ENCODE results near the gene YJU2. TPM values are rescaled to one million over a fixed set of nuclear protein-coding genes. Genes with fewer than 3 reads are reported as not detected.
A peak's percentile ranks its signal among the peaks of the same experiment; 100 is the strongest.
"Not testable (repeated sequence)": the region's sequence is repeated elsewhere in the genome, so short reads cannot be mapped to it uniquely, and the experiment has no call there.

Gene YJU2
- total RNA-seq, 2 experiments from 2014 or later: 27.9 to 29.0 TPM

GRCh38 chr19:4215807-4216206 lies 31.1 kb upstream of the YJU2 start:
- no peak for DNase-seq
- Mint-ChIP-seq H3K36me3 (no peaks in the 10 kb centered on the region), H3K4me1 (no peaks in the 10 kb centered on the region), H3K4me3 (no peak overlapping the region), H3K27ac (no peak overlapping the region), H3K27me3 (no peaks in the 10 kb centered on the region), H3K9me3 (peaks cover 5% of the 10 kb centered on the region)
- ATAC-seq (ENCODE audit: low read depth): no peak
- POLR2A ChIA-PET: no interaction called here

GRCh38 chr19:4216846-4217245 lies 30.0 kb upstream of the YJU2 start:
- no peak overlapping the region for H3K4me3 Mint-ChIP-seq
- H3K27ac Mint-ChIP-seq: peak overlapping the region; percentile 12
- DNase-seq (no peak), ATAC-seq (ENCODE audit: low read depth) (no peak)
- no peaks in the 10 kb centered on the region for H3K36me3 Mint-ChIP-seq
- H3K9me3 Mint-ChIP-seq: peaks cover 5% of the 10 kb centered on the region
- POLR2A ChIA-PET: no interaction called here
- no peaks in the 10 kb centered on the region for H3K4me1 Mint-ChIP-seq
- H3K27me3 Mint-ChIP-seq: no peaks in the 10 kb centered on the region

GRCh38 chr19:4217429-4218264 lies 29.2 kb upstream of the YJU2 start:
- no peak for ATAC-seq (ENCODE audit: low read depth)
- peaks cover 5% of the 10 kb centered on the region for H3K9me3 Mint-ChIP-seq

GRCh38 chr19:4218523-4218922 lies 28.4 kb upstream of the YJU2 start:
- DNase-seq; H3K9me3 Mint-ChIP-seq; H3K4me1 Mint-ChIP-seq; POLR2A ChIA-PET; H3K36me3 Mint-ChIP-seq; H3K4me3 Mint-ChIP-seq; H3K27me3 Mint-ChIP-seq; H3K27ac Mint-ChIP-seq; ATAC-seq (ENCODE audit: low read depth): not testable (repeated sequence)

More at GRCh38 chr19:4217429-4218264, 29.2 kb upstream of the YJU2 start:
- Mint-ChIP-seq H3K27me3 (no peaks in the 10 kb centered on the region), H3K4me1 (no peaks in the 10 kb centered on the region), H3K4me3 (no peak overlapping the region), H3K27ac (no peak overlapping the region), H3K36me3 (no peaks in the 10 kb centered on the region)
- DNase-seq: no peak
- POLR2A ChIA-PET: no interaction called here

- no peaks in the 10 kb centered on the region for H3K27me3 Mint-ChIP-seq
- no peaks in the 10 kb centered on the region for H3K4me1 Mint-ChIP-seq
- DNase-seq: no peak
- H3K36me3 Mint-ChIP-seq: no peaks in the 10 kb centered on the region
- H3K27ac Mint-ChIP-seq: no peak overlapping the region
- no peak overlapping the region for H3K4me3 Mint-ChIP-seq
- POLR2A ChIA-PET: no interaction called here
- no peak for ATAC-seq (ENCODE audit: low read depth)
- H3K9me3 Mint-ChIP-seq: peaks cover 5% of the 10 kb centered on the region
Observed at GRCh38 chr19:4220188-4220587, 26.7 kb upstream of the YJU2 start.

GRCh38 chr19:4224470-4224869 lies 22.4 kb upstream of the YJU2 start:
- POLR2A ChIA-PET: no interaction called here
- Mint-ChIP-seq H3K4me3 (no peak overlapping the region), H3K4me1 (no peaks in the 10 kb centered on the region), H3K27ac (no peak overlapping the region), H3K9me3 (no peaks in the 10 kb centered on the region), H3K27me3 (no peaks in the 10 kb centered on the region), H3K36me3 (no peaks in the 10 kb centered on the region)
- ATAC-seq (ENCODE audit: low read depth) (no peak), DNase-seq (no peak)

GRCh38 chr19:4225885-4226284 lies 21.0 kb upstream of the YJU2 start:
- Mint-ChIP-seq H3K36me3 (no peaks in the 10 kb centered on the region), H3K4me1 (no peaks in the 10 kb centered on the region), H3K27me3 (no peaks in the 10 kb centered on the region), H3K4me3 (no peak overlapping the region), H3K9me3 (no peaks in the 10 kb centered on the region), H3K27ac (no peak overlapping the region)
- DNase-seq (no peak), ATAC-seq (ENCODE audit: low read depth) (no peak)
- POLR2A ChIA-PET: interaction anchor here (0.7 kb wide), 1 partner anchor 85 kb away, joined by 3 read pairs; no protein-coding TSS in a partner anchor

- ATAC-seq (ENCODE audit: low read depth) (no peak), DNase-seq (no peak)
- Mint-ChIP-seq H3K27ac (no peak overlapping the region), H3K4me1 (no peaks in the 10 kb centered on the region), H3K27me3 (no peaks in the 10 kb centered on the region), H3K4me3 (no peak overlapping the region), H3K9me3 (no peaks in the 10 kb centered on the region), H3K36me3 (no peaks in the 10 kb centered on the region)
- POLR2A ChIA-PET: no interaction called here
Observed at GRCh38 chr19:4227771-4228170, 19.1 kb upstream of the YJU2 start.

GRCh38 chr19:4228765-4229178 lies 18.1 kb upstream of the YJU2 start:
- POLR2A ChIA-PET: no interaction called here
- Mint-ChIP-seq H3K36me3 (no peaks in the 10 kb centered on the region), H3K4me3 (no peak overlapping the region), H3K27ac (no peak overlapping the region), H3K9me3 (no peaks in the 10 kb centered on the region), H3K4me1 (peaks cover 4% of the 10 kb centered on the region), H3K27me3 (no peaks in the 10 kb centered on the region)
- ATAC-seq (ENCODE audit: low read depth) (no peak), DNase-seq (no peak)

GRCh38 chr19:4229179-4229931 lies 17.5 kb upstream of the YJU2 start, which contains the start of gene EBI3:
Gene EBI3, plus strand, starts transcription at chr19:4229523. Its CDS starts 28 bp downstream, at chr19:4229551.
- no peak within 1 kb of the TSS for H3K4me3 Mint-ChIP-seq
- peak within 1 kb of the TSS; percentile 33 for H3K27ac Mint-ChIP-seq
- peak; percentile 43 for DNase-seq
- peak; percentile 47 for ATAC-seq (ENCODE audit: low read depth)
- no peaks in the 10 kb centered on the region for H3K36me3 Mint-ChIP-seq
- H3K27me3 Mint-ChIP-seq: no peaks in the 10 kb centered on the region
- H3K4me1 Mint-ChIP-seq: peaks cover 4% of the 10 kb centered on the region
- H3K9me3 Mint-ChIP-seq: no peaks in the 10 kb centered on the region
- POLR2A ChIA-PET: no interaction called here

GRCh38 chr19:4230237-4230636 lies 16.6 kb upstream of the YJU2 start:
- H3K36me3 Mint-ChIP-seq; H3K4me1 Mint-ChIP-seq; H3K27me3 Mint-ChIP-seq; H3K9me3 Mint-ChIP-seq; DNase-seq; POLR2A ChIA-PET; H3K27ac Mint-ChIP-seq; ATAC-seq (ENCODE audit: low read depth); H3K4me3 Mint-ChIP-seq: not testable (repeated sequence)

- not testable (repeated sequence) for H3K27ac Mint-ChIP-seq; ATAC-seq (ENCODE audit: low read depth); H3K9me3 Mint-ChIP-seq; DNase-seq; H3K4me1 Mint-ChIP-seq; H3K27me3 Mint-ChIP-seq; H3K36me3 Mint-ChIP-seq; H3K4me3 Mint-ChIP-seq
- POLR2A ChIA-PET: interaction anchor here (0.7 kb wide), 1 partner anchor 111 kb away, joined by 6 read pairs; no protein-coding TSS in a partner anchor
Observed at GRCh38 chr19:4231521-4231920, 15.4 kb upstream of the YJU2 start.

- not testable (repeated sequence) for H3K27me3 Mint-ChIP-seq; ATAC-seq (ENCODE audit: low read depth); H3K4me3 Mint-ChIP-seq; H3K36me3 Mint-ChIP-seq; H3K27ac Mint-ChIP-seq; H3K9me3 Mint-ChIP-seq; DNase-seq; H3K4me1 Mint-ChIP-seq
- POLR2A ChIA-PET: interaction anchor here (0.6 to 0.7 kb wide), 3 partner anchors 34 to 485 kb away, joined by 3 to 6 read pairs (median 4); no protein-coding TSS in a partner anchor
Observed at GRCh38 chr19:4232139-4232538, 14.7 kb upstream of the YJU2 start.

All from activated naive CD8-positive, alpha-beta T cell treated with anti-CD3 and anti-CD28 coated beads, Interleukin-2, amount 10 ng/mL, durations not matched to agents 7 days and 5 days (primary cell).